PC-9 (cell line): ENCODE results near the gene PNMA8B.

Source experiments
- CTCF ChIP-seq: fragments of 200-600 bp; sonication (generic); conservative IDR thresholded peaks from 2 replicates; pipeline ENCODE4 v1.6.1; 2017; ENCODE audit warnings: mixed run types, antibody characterized with exemption, mild to moderate bottlenecking, moderate library complexity
- EZH2 ChIP-seq: fragments of 200-600 bp; sonication (generic); IDR thresholded peaks from 2 replicates; pipeline ENCODE4 v1.8.0; 2017; ENCODE audit warnings: antibody characterized with exemption, low read depth

GRCh38 chr19:46450737-46451136 is 44.9 kb downstream of the PNMA8B start:
- TF ChIP-seq CTCF = no peak
- no peak for TF ChIP-seq EZH2
